Brain microvascular endothelial cell (primary cell): ENCODE results near the gene CRYL1.

Experiments
- DNase-seq: peaks from one replicate; pipeline ENCODE4 v3.0.0-alpha.2; 2020
- H3K27ac ChIP-seq: fragments of 250-450 bp; sonication (Bioruptor Pico); 2 replicates; pipeline ENCODE4 v1.5.1; 2020; ENCODE audit warnings: mild to moderate bottlenecking, moderate library complexity
- H3K27me3 ChIP-seq: fragments of 250-450 bp; sonication (Bioruptor Pico); replicated peaks from 2 replicates; pipeline ENCODE4 v1.5.1; 2020; ENCODE audit warnings: mild to moderate bottlenecking
- H3K36me3 ChIP-seq: fragments of 250-450 bp; sonication (Bioruptor Pico); replicated peaks from 2 replicates; pipeline ENCODE4 v1.5.1; 2020; ENCODE audit warnings: mild to moderate bottlenecking
- H3K4me3 ChIP-seq: 2 replicates; pipeline ENCODE4 v1.5.1; 2011; ENCODE audit warnings: low read depth, mild to moderate bottlenecking, control low read depth, low read length, moderate library complexity
- CTCF ChIP-seq: IDR thresholded peaks from 2 replicates; pipeline ENCODE4 v1.5.1; 2011; ENCODE audit warnings: low read depth, mild to moderate bottlenecking, moderate library complexity, low read length, control low read depth, inconsistent platforms; ENCODE audit errors: missing control alignments
- in situ Hi-C: cut with HindIII; loops from 2 replicates; pipeline ENCODE4 v1.10.0; 2017; ENCODE audit warnings: low sequenced_read_pairs, low pct_ligation_motif_present

CRYL1 gene

GRCh38 chr13:20559659-20560356 is 34.2 kb upstream of the CRYL1 start:
- no peaks in the 10 kb centered on the region for H3K27me3 ChIP-seq
- no peaks in the 10 kb centered on the region for H3K36me3 ChIP-seq
- no peak overlapping the region for H3K4me3 ChIP-seq
- TF ChIP-seq CTCF: no peak
- no peak for DNase-seq
- in situ Hi-C loops: no loop called here
- no peak overlapping the region for H3K27ac ChIP-seq

GRCh38 chr13:20558982-20559381 is 33.3 kb upstream of the CRYL1 start:
- TF ChIP-seq CTCF: no peak
- Histone ChIP-seq H3K4me3 (no peak overlapping the region), H3K27me3 (no peaks in the 10 kb centered on the region), H3K27ac (no peak overlapping the region), H3K36me3 (no peaks in the 10 kb centered on the region)
- no peak for DNase-seq
- in situ Hi-C loops: no loop called here

GRCh38 chr13:20553311-20553710 is 27.7 kb upstream of the CRYL1 start:
- no peak overlapping the region for H3K4me3 ChIP-seq
- H3K27ac ChIP-seq: no peak overlapping the region
- no peak for TF ChIP-seq CTCF
- no peaks in the 10 kb centered on the region for H3K27me3 ChIP-seq
- H3K36me3 ChIP-seq: no peaks in the 10 kb centered on the region
- DNase-seq: no peak
- in situ Hi-C loops: no loop called here

GRCh38 chr13:20550799-20551198 is 25.1 kb upstream of the CRYL1 start:
- no peak overlapping the region for H3K4me3 ChIP-seq
- no peak for DNase-seq
- in situ Hi-C loops: no loop called here

GRCh38 chr13:20547479-20547908 is 21.8 kb upstream of the CRYL1 start:
- Histone ChIP-seq H3K36me3 (no peaks in the 10 kb centered on the region), H3K27me3 (no peaks in the 10 kb centered on the region), H3K4me3 (no peak overlapping the region), H3K27ac (no peak overlapping the region)
- no peak for TF ChIP-seq CTCF
- in situ Hi-C loops: no loop called here
- DNase-seq: no peak

More at GRCh38 chr13:20550799-20551198, 25.1 kb upstream of the CRYL1 start:
- no peak overlapping the region for H3K27ac ChIP-seq
- H3K36me3 ChIP-seq: no peaks in the 10 kb centered on the region
- no peaks in the 10 kb centered on the region for H3K27me3 ChIP-seq
- TF ChIP-seq CTCF: no peak

- TF ChIP-seq CTCF: no peak
- Histone ChIP-seq H3K4me3 (no peak overlapping the region), H3K27me3 (no peaks in the 10 kb centered on the region), H3K36me3 (no peaks in the 10 kb centered on the region), H3K27ac (no peak overlapping the region)
- no peak for DNase-seq
- in situ Hi-C loops: no loop called here
Measured at GRCh38 chr13:20546556-20546955, 20.9 kb upstream of the CRYL1 start.
